Cardiac muscle cell (in vitro differentiated cells and primary cell): ENCODE results near the gene UNC5C. TPM values are rescaled to one million over a fixed set of nuclear protein-coding genes. Genes with fewer than 3 reads are reported as not detected.

ENCODE experiments used
- DNase-seq, 2 donors: peaks; one replicate each; pipeline versions ENCODE4 v3.0.0 to v3.0.0-alpha.2; 2010 to 2017; ENCODE audit warnings: low read depth in 1 of 2, low spot score in 1 of 2
- H3K27ac ChIP-seq: fragments of 200-600 bp; sonication (generic); 2 replicates; pipeline ENCODE4 v1.5.1; 2016
- H3K27me3 ChIP-seq: fragments of 200-600 bp; sonication (generic); 2 replicates; pipeline ENCODE4 v1.6.0; 2016; ENCODE audit warnings: control low read depth
- H3K36me3 ChIP-seq: fragments of 200-600 bp; sonication (generic); 2 replicates; pipeline ENCODE4 v1.5.1; 2016; ENCODE audit warnings: control low read depth
- H3K4me1 ChIP-seq: fragments of 200-600 bp; sonication (generic); 2 replicates; pipeline ENCODE4 v1.8.1; 2017; ENCODE audit warnings: low read depth, mild to moderate bottlenecking, mixed run types
- H3K4me3 ChIP-seq: fragments of 200-600 bp; sonication (generic); 2 replicates; pipeline ENCODE4 v1.5.1; 2016; ENCODE audit warnings: mild to moderate bottlenecking
- H3K9me3 ChIP-seq: fragments of 200-600 bp; sonication (generic); 2 replicates; pipeline ENCODE4 v1.5.1; 2017; ENCODE audit warnings: low read depth, mild to moderate bottlenecking, control low read depth
- CTCF ChIP-seq: IDR thresholded peaks from 2 replicates; pipeline ENCODE4 v1.5.1; 2012; ENCODE audit warnings: low read depth, mild to moderate bottlenecking, low read length
- polyA plus RNA-seq: library from polyadenylated mRNA; unstranded; fragments of >200 nt; fragmentation: Nextera tagmentation; extraction: Ambion mirVana; gene quantifications from 2 replicates; pipeline ENCODE4 v1.2.1, GENCODE V29; 2016
- total RNA-seq: library from RNA; depleted of rRNA; stranded (reverse); fragments of >200 nt; gene quantifications from 2 replicates; pipeline ENCODE4 v1.2.3, GENCODE V29; 2016

The UNC5C gene
- total and polyA plus RNA-seq, 2 experiments from 2014 or later, result 13.4 to 28.4 TPM

DNA sequence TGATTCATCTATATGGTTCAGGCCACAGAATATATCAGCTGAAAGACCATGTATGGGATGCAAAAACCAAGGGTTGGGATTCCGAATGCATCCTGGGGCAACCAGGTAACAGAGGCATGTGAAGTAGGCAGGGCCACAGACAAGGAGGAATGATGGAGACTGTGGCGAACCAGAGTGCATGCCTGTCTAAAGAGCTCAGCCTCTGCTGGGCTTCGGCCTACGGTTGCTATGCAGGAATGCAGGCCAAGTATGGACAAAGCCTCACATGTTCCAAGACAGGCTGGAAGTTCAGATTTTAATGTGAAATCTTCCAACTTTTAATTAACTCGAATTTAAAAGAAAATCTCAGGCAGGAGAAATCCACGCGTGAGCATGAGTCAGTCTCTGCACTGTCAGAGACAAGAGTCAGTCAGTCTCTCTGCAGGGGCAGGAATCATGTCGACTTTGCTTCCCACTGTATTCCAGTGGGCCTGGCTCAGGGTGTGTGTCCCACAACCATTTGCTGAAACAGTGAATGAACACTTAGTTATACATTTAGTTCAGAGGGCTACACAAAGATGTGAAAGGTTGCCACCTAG lies 344.4 kb downstream of the UNC5C start:
- H3K36me3 ChIP-seq, result no peaks in the 10 kb centered on the region
- peak in 1 of 2 donors; percentile 6 for DNase-seq

GRCh38 chr4:95198961-95199360 lies 349.8 kb downstream of the UNC5C start:
- peak in 1 of 2 donors; percentile 38 for DNase-seq
- Histone ChIP-seq H3K9me3 (no peaks in the 10 kb centered on the region), H3K4me1 (peaks cover 17% of the 10 kb centered on the region), H3K27ac (no peak overlapping the region), H3K4me3 (no peak overlapping the region), H3K36me3 (no peaks in the 10 kb centered on the region), H3K27me3 (no peaks in the 10 kb centered on the region)
- no peak for TF ChIP-seq CTCF

More for the DNA sequence above, 344.4 kb downstream of the UNC5C start:
- no peak overlapping the region for H3K27ac ChIP-seq
- no peaks in the 10 kb centered on the region for H3K9me3 ChIP-seq
- H3K4me1 ChIP-seq, result peaks cover 6% of the 10 kb centered on the region
- no peak for TF ChIP-seq CTCF
- no peak overlapping the region for H3K4me3 ChIP-seq
- no peaks in the 10 kb centered on the region for H3K27me3 ChIP-seq

DNA sequence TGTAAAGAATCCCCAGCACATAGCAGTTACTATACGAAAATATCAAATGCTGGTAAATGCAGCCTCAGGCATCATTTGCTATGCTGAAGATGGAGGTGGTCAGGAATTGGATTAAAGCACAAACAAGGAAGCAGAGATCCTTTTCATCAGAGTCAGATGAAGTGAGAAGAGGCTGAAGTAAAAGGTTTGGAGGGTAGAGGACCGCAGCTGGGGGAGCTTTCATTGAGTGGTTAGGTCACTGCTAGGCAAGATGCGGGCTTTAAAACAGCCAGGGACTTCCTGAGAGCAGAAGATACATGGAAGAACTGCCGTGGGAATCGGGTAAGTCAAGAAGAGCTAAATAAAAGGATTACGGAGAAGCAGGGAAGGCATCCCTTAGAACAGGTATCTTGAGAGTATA lies 351.4 kb downstream of the UNC5C start:
- Histone ChIP-seq H3K27ac (peak overlapping the region; percentile 46), H3K36me3 (no peaks in the 10 kb centered on the region), H3K9me3 (no peaks in the 10 kb centered on the region), H3K4me3 (no peak overlapping the region), H3K4me1 (peaks cover 31% of the 10 kb centered on the region), H3K27me3 (no peaks in the 10 kb centered on the region)
- no peak for DNase-seq
- no peak for TF ChIP-seq CTCF

DNA sequence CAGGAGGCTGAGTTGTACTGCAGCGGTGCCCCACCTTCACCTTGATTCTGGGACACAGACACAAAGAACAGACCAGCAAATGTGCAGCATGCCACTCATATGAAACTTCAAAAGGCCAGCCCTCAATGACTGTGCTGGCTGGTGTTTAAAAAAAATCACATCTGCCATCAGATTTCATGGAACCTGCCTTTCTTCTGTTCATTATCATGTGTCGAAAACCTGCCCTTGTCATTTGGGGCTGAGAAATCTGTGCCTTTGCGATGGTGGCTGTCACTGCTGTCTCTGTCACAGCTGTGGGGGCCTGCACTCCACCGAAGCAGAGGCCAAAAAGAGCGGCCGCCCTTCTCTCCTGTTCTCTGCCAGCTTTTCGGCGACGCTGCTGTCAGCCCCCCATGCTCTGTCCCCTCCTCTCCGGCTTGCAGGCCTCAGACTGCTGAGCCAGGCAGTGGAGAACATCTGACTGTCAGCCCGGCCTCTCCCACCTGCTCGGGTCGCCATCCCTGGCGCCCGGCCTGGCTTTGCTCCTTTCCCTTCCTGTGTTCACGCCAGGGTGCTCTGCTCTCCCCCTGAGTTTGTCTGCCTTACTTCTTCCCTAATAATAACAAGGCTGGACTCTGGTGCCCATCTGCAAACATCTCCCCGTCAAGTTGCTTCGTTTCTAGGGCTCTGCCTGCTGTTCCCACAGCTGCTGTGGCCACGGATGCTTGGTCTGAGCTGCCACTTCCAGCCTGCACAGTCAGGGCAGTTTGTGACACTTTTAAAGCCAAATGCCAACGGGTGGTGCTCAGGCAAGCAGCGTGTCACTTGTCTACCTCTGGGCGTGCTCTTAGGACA lies 355.2 kb downstream of the UNC5C start:
- DNase-seq, result peak in 1 of 2 donors; percentile 73
- no peak overlapping the region for H3K4me3 ChIP-seq

DNA sequence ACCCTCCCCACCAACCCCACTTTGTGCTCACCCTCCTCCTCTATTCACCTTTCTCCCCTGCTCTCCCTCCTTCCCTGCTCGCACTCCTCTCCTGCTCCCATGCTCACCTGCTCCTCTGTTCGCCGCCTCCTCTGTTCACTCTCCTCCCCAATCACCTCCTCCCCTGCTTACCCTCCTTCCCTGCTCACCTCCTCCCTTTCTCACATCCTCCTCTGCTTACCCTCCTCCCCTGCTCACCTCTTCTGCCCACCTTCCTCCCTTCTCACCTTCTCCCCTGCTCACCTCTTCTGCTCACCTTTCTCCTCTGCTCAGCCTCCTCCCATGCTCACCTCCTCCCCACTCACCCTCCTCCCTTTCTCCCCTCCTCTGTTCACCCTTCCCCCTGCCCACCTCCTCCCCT lies 357.2 kb downstream of the UNC5C start:
- peak overlapping the region; percentile 60 for H3K27ac ChIP-seq
- H3K9me3 ChIP-seq, result no peaks in the 10 kb centered on the region
- H3K27me3 ChIP-seq, result no peaks in the 10 kb centered on the region
- H3K36me3 ChIP-seq, result no peaks in the 10 kb centered on the region
- H3K4me3 ChIP-seq, result no peak overlapping the region
- no peak for DNase-seq
- peaks cover 45% of the 10 kb centered on the region for H3K4me1 ChIP-seq
- no peak for TF ChIP-seq CTCF

More for the DNA sequence above, 355.2 kb downstream of the UNC5C start:
- TF ChIP-seq CTCF, result no peak
- H3K9me3 ChIP-seq, result no peaks in the 10 kb centered on the region
- peaks cover 38% of the 10 kb centered on the region for H3K4me1 ChIP-seq
- H3K27ac ChIP-seq, result peak overlapping the region; percentile 86
- H3K27me3 ChIP-seq, result no peaks in the 10 kb centered on the region
- H3K36me3 ChIP-seq, result no peaks in the 10 kb centered on the region
